ENCODE results near the gene ZDHHC8.

The ZDHHC8 gene

GRCh38 chr22:20178075-20178914 lies 46.7 kb downstream of the ZDHHC8 start:
- TF ChIP-seq CTCF (IDR thresholded peaks at IDR 0.05; ENCODE audit: insufficient read depth, low read length) = no peak
- no peak for TF ChIP-seq POLR2AphosphoS5 (IDR thresholded peaks at IDR 0.05; ENCODE audit: low read depth)
- TF ChIP-seq REST (IDR thresholded peaks at IDR 0.05; ENCODE audit: insufficient replicate concordance, low read depth) = no peak
- TF ChIP-seq GABPA (IDR thresholded peaks at IDR 0.05; ENCODE audit: low read depth) = no peak
- no peak for TF ChIP-seq SPI1 (IDR thresholded peaks at IDR 0.05; ENCODE audit: borderline replicate concordance, low read depth)
- H3K27me3 ChIP-seq (ENCODE audit: insufficient read depth, poor library complexity, severe bottlenecking) = no peaks in the 10 kb centered on the region
- no peak overlapping the region for H3K4me3 ChIP-seq (replicated peaks; ENCODE audit: insufficient read depth, low read length)
- no peak for DNase-seq (ENCODE audit: low read depth in 1 of 2, low spot score in 1 of 2)
- no peak overlapping the region for H3K27ac ChIP-seq (replicated peaks)

GRCh38 chr22:20178915-20179227 lies 47.3 kb downstream of the ZDHHC8 start:
- H3K4me3 ChIP-seq (replicated peaks; ENCODE audit: insufficient read depth, low read length) = no peak overlapping the region
- DNase-seq (ENCODE audit: low read depth in 1 of 2, low spot score in 1 of 2) = no peak
- TF ChIP-seq SPI1 (IDR thresholded peaks at IDR 0.05; ENCODE audit: borderline replicate concordance, low read depth) (no peak), GABPA (IDR thresholded peaks at IDR 0.05; ENCODE audit: low read depth) (no peak), CTCF (IDR thresholded peaks at IDR 0.05; ENCODE audit: insufficient read depth, low read length) (no peak)
- H3K27me3 ChIP-seq (ENCODE audit: insufficient read depth, poor library complexity, severe bottlenecking) = no peaks in the 10 kb centered on the region
- no peak overlapping the region for H3K27ac ChIP-seq (replicated peaks)

- DNase-seq (ENCODE audit: low read depth in 1 of 2, low spot score in 1 of 2) = no peak
- Histone ChIP-seq H3K27me3 (ENCODE audit: insufficient read depth, poor library complexity, severe bottlenecking) (no peaks in the 10 kb centered on the region), H3K27ac (replicated peaks) (no peak overlapping the region), H3K4me3 (replicated peaks; ENCODE audit: insufficient read depth, low read length) (no peak overlapping the region)
- no peak for TF ChIP-seq REST (IDR thresholded peaks at IDR 0.05; ENCODE audit: insufficient replicate concordance, low read depth)
- TF ChIP-seq POLR2AphosphoS5 (IDR thresholded peaks at IDR 0.05; ENCODE audit: low read depth) = no peak
- TF ChIP-seq GABPA (IDR thresholded peaks at IDR 0.05; ENCODE audit: low read depth) = no peak
- TF ChIP-seq SPI1 (IDR thresholded peaks at IDR 0.05; ENCODE audit: borderline replicate concordance, low read depth) = no peak
- no peak for TF ChIP-seq CTCF (IDR thresholded peaks at IDR 0.05; ENCODE audit: insufficient read depth, low read length)
Measured at GRCh38 chr22:20179455-20180244, 48.0 kb downstream of the ZDHHC8 start.

Measured in HL-60 (cell line).